ENCODE results near the gene TEX2. TPM values are rescaled to one million over a fixed set of nuclear protein-coding genes. Genes with fewer than 3 reads are reported as not detected.

Gene TEX2
- total RNA-seq, 2 donors from 2014 or later, result 24.6 to 27.4 TPM

DNA sequence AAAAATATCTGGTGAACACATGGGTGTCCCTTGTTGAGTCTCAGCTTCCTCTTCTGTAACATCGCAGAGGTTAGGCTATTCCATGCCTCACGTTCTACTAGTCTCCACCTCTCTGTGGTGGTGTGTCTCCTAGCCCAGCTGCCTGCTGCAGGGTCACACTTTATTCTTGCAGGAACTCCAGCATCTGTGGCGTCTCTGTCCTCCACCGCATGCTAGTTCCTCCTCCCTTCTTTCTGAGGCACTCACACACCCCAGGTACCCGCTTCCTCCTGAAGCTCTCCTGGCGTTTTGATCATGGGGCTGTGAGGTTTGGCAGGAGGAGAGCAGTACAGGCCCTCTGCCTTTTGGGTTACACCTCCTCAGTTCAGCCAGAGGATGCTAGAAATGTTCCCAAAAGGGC lies 9.9 kb upstream of the TEX2 start:
- DNase-seq (ENCODE audit: low spot score), result no peak
- intact Hi-C loops (cut with DNase I), result loop anchor here in 1 of 2 donors (10.0 kb wide), 1 partner anchor 118 kb away; no protein-coding TSS in a partner anchor

DNA sequence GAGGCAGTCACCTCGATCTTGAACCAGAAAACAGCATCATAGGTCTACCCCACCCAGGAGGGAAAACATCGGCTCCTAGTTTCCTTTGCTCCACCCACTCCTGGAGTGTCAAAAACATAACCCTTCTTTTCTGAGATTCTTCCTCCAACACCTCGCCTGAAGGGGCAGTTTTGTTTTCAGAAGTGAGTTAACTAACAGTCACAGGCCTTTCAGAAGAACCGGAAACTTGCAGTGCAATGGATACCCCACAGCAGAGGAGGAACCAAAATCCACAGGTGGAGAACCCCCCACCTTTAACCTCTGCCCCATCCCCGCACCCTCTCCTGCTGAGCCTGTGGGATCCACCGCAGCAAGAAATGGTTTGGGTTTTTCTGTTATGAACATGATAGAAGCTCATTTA lies 7.8 kb upstream of the TEX2 start:
- DNase-seq (ENCODE audit: low spot score), result no peak
- intact Hi-C loops (cut with DNase I), result loop anchor here in 1 of 2 donors (10.0 kb wide), 1 partner anchor 116 kb away; no protein-coding TSS in a partner anchor

DNA sequence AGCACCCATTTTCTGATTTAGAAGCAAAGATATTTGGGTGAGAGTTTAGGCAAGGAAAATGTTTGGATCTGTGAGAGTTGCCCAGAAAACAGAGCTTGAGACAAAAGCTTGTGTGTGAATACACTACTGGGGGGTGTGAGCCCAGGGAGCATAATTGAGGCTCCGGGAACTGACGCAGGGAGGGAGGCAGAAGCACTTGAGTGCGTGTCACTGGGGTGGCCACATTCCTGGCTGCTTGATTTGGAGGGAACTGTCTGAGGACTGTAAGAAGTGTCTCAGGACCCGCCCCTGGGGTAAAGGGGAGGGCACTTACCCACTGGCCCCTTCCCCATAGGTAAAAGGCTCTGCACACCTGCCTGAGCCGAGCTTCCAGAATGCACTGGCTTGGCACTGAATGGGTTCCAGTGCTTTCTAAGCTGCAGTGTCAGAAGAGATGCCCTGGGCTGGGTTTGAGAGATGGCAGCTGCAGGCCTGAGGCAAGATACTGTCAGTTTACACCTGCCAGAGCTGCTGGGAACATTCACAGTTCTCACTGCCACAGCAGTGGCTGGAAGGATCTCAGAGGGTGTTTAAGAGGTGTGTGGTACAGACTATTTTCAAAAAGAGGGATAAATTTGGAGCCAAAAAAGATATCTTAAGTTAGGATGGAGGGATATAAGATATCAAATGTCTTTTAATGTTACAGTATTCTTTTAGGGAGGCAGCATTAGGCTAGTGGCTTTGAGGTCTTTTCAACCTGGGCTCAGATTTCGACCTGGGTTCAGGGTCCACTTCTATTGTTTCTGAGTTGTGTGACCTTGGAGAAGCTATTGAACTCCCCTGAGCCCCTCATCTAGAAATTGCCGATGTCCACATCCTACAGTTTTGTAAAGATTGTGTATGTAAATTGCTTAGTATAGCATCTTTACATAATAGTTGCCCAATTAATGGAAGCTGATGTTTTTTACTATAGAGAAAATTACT lies 6.9 kb upstream of the TEX2 start:
- intact Hi-C loops (cut with DNase I), result loop anchor here (10.0 kb wide), 2 partner anchors 115 to 125 kb away; no protein-coding TSS in a partner anchor
- DNase-seq (ENCODE audit: low spot score), result no peak

DNA sequence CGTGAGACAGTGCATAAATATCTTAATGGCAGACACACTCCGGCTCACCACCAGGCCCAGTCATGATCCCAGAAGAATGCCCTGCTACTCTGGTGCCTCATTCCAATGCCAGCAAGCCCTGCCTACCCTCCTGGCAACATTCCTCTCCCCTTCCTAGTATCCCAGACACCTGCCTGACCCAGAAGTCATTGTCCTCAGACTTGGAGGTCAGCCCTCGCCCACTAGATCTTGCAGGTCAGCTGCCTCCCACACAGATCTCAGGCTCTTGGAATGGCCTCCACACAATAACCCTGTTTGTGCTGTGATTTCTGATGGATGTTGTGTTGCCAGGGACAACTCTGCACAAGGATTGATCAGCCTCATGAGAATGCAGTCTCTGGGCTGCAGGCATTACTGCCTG lies 1.8 kb upstream of the TEX2 start:
- intact Hi-C loops (cut with DNase I), result loop anchor here in 1 of 2 donors (10.0 kb wide), 1 partner anchor 120 kb away; no protein-coding TSS in a partner anchor
- DNase-seq (ENCODE audit: low spot score), result no peak

DNA sequence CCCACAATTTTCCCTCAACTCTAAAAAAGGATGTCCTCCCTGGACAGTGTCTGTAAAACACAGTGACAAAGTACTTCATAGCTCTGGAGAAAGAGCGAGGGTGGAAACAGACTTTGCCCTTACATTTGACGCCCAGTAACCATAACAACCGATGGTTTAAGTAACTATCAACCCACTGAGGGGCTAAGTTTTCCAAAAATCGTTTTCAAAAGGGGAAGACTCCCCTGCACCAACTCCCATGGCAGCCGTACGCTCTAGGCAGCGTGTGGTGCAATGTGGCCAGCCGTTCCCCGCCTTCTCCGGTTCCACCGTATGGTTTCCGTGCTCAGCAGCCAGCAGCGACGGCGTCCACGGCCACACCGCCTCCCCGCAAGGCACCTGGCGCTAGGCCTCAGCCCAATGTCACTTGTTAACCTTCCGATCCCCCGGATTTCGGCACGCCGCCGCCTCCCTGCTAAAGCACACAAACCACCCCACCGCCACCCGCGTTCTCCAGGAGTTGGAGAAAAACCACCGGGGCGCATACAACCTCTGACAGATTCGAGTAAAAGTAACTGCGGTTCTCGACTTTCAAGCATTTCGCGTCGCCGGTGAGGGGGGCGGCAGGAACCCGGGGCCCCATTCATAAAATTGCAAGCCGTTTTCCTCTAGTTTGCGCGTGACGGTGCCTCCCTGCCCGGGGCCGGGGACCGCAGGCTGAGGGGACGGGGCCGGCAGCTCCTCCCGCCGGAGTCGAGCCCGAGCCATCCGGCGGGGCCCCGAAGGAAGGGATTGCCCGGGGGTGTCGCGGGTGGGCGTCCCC lies 661 bp downstream of the TEX2 start:
- peak; percentile 85 for DNase-seq (ENCODE audit: low spot score)
- intact Hi-C loops (cut with DNase I), result loop anchor here in 1 of 2 donors (10.0 kb wide), 1 partner anchor 118 kb away; no protein-coding TSS in a partner anchor

DNA sequence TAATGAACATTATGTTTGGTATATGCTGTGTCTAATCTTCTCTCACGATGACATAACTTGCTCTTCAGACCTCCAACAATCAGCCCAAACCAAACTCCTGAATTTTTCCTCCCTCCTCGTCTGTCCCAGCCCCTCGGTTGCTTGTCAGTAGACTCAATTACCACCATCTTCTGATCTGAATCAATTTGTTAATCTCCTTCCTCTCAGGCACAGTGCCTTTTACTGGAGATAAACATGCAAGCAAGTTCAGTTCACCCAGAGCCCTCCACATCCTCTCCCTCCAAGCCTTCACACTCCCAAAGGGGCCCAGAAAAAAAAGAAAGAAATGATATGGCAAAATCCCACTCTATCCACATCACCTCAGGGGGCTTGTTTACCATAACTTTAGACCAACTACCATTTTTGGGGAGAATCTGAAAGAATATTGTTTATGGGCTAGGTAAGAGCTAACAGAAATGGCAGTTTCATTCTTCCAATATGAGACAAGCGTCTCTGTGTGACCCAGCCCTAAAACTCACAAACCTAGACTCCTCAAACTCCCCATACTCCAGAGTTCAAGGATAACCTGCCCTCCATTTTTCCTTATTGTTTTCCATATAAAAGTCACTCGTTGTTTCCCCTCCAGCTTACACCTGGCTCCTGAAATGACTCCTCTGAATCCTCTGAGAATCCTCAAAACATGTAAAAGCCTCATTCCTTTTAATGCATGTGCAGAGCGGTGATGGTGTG lies 1.5 kb downstream of the TEX2 start:
- DNase-seq (ENCODE audit: low spot score), result no peak
- intact Hi-C loops (cut with DNase I), result loop anchor here in 1 of 2 donors (10.0 kb wide), 1 partner anchor 117 kb away; no protein-coding TSS in a partner anchor

DNA sequence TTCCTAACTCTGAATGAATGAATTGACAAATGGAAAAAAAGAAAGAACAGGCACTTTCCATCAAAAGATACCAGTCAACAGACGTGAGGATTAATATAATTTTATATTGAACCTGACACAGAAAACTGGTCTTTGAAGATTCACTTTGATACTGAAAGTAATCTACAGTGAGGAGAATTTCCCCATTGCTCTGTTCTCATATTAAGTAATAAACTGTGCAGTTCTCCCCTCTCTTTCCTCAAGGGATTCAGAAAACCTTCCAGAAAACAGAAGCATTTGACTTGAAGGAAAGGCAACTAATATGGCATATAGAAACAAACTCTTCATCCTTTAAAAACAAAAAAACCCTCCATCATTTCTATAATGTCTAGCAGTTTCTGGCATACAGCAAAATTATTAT lies 2.2 kb downstream of the TEX2 start:
- intact Hi-C loops (cut with DNase I), result loop anchor here in 1 of 2 donors (10.0 kb wide), 1 partner anchor 116 kb away; no protein-coding TSS in a partner anchor
- no peak for DNase-seq (ENCODE audit: low spot score)

DNA sequence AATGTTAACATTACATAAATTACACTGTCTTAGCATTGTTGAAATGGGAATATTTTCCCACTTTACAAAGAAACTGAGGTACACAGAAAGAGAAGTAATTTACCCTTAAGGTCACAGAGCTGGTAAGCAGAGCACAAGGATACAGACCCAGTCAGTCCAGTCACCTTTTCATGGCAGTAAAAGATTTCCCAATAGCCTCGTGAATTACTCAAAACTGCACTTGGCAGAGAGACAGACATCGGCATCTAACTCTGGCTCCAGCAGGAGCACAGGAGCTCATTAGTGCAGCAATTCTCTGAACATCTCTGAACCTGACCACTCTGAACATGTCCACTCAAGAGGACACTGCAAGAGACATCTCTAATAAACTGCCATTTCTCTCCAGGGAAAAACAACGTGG lies 3.1 kb downstream of the TEX2 start:
- DNase-seq (ENCODE audit: low spot score), result no peak
- intact Hi-C loops (cut with DNase I), result loop anchor here in 1 of 2 donors (10.0 kb wide), 1 partner anchor 115 kb away; no protein-coding TSS in a partner anchor

DNA sequence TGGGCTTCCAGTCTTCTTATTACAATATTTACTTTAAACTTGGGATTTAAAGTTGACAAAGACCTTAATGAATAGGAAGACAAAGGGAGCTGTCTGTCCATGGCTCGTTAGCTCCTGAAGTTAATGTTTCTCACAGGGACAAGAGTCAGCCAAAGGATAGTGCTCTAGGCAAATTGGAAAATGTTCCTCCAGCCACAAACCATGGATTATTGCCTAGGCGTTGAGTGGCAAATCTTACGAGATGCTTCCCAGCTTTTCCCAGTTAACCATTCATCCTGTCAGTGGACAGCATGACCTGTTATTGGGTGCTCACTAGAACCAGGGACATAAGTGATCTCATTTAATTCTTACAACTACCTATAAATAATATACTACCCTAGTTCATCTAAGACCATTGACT lies 3.6 kb downstream of the TEX2 start:
- DNase-seq (ENCODE audit: low spot score), result no peak
- intact Hi-C loops (cut with DNase I), result no loop called here

DNA sequence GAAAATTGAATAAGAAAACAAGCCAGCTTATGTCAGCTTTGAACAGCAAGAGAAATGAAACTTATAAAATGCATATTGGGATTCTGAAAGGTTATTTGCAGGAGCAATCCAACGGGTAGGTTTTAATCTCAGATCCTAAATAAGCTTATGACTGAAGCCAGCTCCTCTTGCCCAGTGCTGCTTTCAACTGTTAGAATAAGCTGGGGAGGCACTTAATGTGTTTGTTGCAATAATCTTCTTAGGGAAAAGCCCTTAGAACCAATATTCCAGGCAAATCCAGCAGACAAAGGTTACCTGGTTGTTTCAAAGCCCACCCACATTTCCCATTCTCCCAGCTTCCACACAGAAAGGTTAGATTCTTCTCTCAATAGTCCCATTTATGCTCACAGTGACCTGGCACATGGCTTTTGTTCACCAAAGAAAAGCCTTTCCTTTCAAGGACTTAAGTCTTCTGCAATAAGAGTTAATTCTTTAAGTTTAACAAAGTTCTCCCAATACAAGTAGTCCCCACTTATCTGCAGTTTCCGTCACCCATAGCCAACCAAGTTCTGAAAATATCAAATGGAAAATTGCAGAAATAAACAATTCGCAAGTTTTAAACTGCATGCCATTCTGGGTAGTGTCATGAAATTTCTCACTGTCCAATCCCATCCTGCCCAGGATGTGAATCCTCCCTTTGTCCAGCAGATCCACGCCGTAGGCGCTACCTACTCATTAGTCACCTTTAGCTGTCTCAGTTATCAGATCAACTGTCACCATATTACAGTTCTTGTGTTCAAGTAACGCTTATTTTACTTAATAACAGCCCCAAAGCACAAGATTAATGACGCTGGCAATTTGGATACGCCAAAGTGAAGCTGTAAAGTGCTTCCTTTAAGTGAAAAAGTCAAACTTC lies 5.9 kb downstream of the TEX2 start:
- no peak for DNase-seq (ENCODE audit: low spot score)
- intact Hi-C loops (cut with DNase I), result no loop called here

DNA sequence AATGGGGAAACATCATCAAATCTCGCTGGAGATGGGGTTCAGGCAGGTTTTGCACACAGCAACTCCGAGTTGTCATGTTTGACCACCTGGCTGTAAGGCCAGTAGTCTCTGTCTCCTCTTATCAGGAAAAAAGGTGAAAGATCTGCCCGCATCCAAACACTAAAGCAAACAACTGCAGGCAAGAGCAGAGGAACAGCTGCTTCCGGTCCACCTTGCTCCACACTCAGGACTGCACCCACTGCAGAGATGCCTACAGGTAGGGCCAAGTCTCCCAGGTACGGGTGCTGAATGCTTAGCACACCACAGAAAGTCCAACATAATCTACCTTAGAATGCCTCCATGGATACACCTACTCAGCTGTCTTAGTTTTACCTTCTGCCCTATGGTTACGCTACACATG lies 7.3 kb downstream of the TEX2 start:
- DNase-seq (ENCODE audit: low spot score), result no peak
- intact Hi-C loops (cut with DNase I), result no loop called here

DNA sequence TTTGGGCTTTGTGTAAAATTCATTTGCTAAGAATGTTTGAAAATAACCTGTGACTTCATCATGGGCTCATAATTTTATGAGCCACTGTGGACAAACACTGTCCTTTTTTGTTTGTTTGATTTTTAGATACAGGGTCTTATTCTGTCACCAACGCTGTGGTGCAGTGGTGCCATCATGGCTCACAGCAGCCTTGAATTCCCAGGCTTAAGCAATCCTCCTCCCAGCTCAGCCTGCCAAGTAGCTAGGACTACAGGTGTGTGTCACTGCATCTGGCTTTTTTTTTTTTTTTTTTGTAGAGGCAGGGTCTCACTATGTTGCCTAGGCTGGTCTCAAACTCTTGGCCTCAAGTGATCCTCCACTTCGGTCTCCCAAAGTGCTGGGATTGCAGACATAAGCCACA lies 8.3 kb downstream of the TEX2 start:
- DNase-seq (ENCODE audit: low spot score), result no peak
- intact Hi-C loops (cut with DNase I), result no loop called here

DNA sequence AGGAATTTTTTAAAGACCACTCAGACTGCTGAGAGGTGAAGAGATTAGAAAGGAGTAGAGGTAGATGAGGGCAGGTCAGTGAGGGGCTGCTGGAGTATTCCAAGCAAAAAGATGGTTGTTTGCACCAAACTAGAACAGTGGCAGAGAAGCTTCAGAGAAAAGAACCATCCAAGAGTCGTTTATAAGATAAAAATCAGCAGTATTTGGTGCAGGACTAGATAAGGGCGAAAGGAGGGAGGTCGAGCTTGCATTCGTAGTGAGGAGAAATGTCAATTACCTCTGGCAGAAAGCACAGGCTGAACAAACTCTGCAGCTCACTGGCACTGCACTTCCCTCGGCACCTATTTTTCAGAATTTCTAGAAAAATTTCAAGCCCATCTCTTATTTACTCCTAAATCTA lies 9.6 kb downstream of the TEX2 start:
- intact Hi-C loops (cut with DNase I), result no loop called here
- DNase-seq (ENCODE audit: low spot score), result no peak

DNA sequence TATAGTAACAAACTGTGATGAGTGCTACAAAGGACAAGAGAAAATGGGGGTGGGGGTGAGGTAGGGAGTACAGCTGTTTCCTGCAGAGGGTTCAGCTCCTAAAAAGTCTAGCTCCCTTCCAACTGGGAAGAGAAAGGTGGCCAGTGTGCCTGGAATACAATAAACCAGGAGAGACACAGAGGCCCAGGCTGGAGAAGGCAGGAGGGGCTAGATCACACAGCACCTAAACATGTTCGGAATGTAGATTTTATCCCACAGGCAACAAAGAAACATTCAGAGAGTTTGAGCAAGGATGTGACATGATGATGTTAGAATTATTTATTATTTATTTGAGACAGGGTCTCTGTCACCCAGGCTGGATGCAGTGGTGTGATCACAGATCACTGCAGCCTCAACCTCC lies 10.2 kb downstream of the TEX2 start:
- DNase-seq (ENCODE audit: low spot score), result no peak
- intact Hi-C loops (cut with DNase I), result no loop called here

DNA sequence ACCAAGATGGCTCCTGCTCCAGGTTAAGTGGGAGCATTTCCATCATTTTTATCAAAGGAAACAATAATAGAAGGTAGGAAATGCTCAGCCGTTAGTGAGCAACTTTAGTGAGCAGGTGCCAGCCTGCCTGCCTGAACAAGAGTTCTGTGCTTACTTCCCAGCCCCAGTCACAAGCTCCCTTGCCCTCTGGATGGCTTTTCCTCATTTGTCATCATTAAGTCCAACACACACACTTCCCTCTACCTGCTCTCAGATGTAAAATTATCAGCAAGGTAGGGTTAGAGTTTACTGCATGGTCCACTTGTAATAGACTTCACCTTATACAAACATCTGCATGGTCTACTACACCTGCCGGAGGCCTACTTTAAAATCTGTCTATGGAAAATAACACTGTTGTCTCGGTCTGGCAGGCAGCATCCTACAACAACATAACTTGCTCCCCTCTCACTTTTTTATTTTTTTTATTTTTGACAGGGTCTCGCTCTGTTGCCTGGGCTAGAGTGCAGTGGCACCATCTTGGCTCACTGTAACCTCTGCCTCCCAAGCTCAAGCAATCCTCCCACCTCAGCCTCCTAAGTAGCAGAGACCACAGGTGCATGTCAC lies 12.7 kb downstream of the TEX2 start:
- intact Hi-C loops (cut with DNase I), result no loop called here
- no peak for DNase-seq (ENCODE audit: low spot score)

DNA sequence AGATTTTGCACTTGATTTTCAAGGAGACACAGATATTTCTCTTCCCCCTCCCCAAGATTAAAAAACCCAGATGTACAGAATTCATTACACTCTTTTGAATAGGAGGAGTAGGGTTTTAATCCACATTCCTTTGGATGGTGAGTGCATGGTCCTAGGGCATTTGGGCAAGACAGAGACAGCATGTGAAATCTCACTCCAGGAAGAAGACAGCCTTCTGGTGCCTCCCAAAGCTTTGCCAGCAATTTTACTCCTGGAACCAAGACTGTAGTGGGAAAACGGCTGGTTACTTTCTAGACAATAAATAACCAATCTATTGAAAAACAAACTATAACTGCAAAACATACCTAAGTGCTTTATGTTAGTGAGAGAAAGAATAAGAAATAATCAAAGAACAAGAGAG lies 15.2 kb downstream of the TEX2 start:
- intact Hi-C loops (cut with DNase I), result no loop called here
- no peak for DNase-seq (ENCODE audit: low spot score)

DNA sequence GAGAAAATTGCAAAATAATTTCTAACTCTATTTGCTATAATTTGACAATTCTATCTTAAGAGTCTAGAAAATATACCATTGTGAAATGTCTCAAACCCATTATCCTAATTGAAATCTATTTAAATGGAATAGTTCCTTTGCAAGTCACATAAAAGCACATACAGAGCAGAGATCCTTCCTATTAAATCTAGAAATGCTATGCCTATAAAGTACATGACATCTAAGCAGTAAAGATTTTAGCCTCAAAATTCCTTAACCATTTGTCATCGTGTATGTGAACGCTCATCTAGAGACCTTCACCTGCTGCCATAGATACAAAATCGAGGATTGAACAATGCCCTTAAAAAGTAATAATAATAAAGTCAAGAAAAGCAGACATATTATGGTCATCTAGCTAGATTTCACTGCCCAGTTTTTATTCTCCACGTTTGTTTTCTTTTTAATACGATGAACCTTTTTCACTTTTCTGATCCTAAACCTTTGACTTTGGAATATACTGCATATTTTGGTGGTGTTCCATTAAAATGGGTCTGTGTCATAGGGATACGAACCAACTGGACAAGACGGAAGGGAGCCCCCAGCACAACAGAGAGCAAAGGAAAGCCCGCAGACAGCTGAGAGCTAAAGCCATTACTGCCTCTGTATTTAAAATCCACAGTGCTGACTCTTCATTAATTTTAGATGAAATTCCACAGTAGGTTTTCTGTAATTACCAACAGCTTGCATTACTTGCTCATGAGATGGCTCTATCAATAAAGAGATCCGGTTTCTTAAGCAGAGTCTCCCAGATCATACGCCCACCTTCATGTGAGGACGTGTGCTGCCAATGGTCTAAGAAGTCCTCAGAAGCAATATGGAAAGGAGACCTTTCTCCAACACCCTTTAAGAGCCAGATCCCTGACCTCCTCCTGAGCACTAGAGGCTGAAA lies 17.6 kb downstream of the TEX2 start:
- no peak for DNase-seq (ENCODE audit: low spot score)

More for the DNA sequence above, 17.6 kb downstream of the TEX2 start:
- intact Hi-C loops (cut with DNase I), result loop anchor here in 1 of 2 donors (1.0 kb wide), 1 partner anchor 32 kb away; no protein-coding TSS in a partner anchor

All from posterior vena cava (tissue), 2 donors.